SH-SY5Y (cell line): ENCODE results near the gene ALG9.

Experiments used
- GATA2 ChIP-seq: IDR thresholded peaks from 2 replicates; pipeline ENCODE4 v1.6.1; 2011; ENCODE audit warnings: mild to moderate bottlenecking, low read depth, low read length
- GATA3 ChIP-seq: IDR thresholded peaks from 2 replicates; pipeline ENCODE4 v1.6.1; 2011; ENCODE audit warnings: low read depth, mild to moderate bottlenecking, low read length, moderate library complexity

GRCh38 chr11:111823629-111824028 lies 47.8 kb downstream of the ALG9 start:
- TF ChIP-seq GATA3 = no peak
- TF ChIP-seq GATA2 = no peak
